Vagina (tissue), 2 donors: Measurements from ENCODE around the gene CRTC3.

Source experiments
- POLR2A ChIP-seq, 2 donors: fragments of 450-650 bp; IDR thresholded peaks; one replicate each; pipeline ENCODE4 v1.6.1; 2017; ENCODE audit warnings: antibody characterized with exemption in 2 of 2, mild to moderate bottlenecking in 2 of 2, moderate library complexity in 2 of 2
- POLR2AphosphoS5 ChIP-seq, 2 donors: sonication (generic); formaldehyde crosslinking; IDR thresholded peaks; one replicate each; pipeline ENCODE4 v1.9.0; 2017; ENCODE audit warnings: antibody characterized with exemption in 2 of 2, mild to moderate bottlenecking in 2 of 2, low read depth in 1 of 2; ENCODE audit not compliant: insufficient read depth in 1 of 2
- TF ChIP-seq, protein P1 (sequence below), 3 experiments: fragments of 450-650 bp in 2 of 3; fragments of 200-600 bp in 1 of 3; sonication (generic) in 1 of 3; IDR thresholded peaks; one replicate each; pipeline ENCODE4 v1.5.1; 2017 to 2019; ENCODE audit warnings: antibody characterized with exemption in 3 of 3, mild to moderate bottlenecking in 2 of 3, moderate library complexity in 2 of 3

GRCh38 chr15:90625037-90625436 lies 95.3 kb downstream of the CRTC3 start:
- TF ChIP-seq, protein P1, sequence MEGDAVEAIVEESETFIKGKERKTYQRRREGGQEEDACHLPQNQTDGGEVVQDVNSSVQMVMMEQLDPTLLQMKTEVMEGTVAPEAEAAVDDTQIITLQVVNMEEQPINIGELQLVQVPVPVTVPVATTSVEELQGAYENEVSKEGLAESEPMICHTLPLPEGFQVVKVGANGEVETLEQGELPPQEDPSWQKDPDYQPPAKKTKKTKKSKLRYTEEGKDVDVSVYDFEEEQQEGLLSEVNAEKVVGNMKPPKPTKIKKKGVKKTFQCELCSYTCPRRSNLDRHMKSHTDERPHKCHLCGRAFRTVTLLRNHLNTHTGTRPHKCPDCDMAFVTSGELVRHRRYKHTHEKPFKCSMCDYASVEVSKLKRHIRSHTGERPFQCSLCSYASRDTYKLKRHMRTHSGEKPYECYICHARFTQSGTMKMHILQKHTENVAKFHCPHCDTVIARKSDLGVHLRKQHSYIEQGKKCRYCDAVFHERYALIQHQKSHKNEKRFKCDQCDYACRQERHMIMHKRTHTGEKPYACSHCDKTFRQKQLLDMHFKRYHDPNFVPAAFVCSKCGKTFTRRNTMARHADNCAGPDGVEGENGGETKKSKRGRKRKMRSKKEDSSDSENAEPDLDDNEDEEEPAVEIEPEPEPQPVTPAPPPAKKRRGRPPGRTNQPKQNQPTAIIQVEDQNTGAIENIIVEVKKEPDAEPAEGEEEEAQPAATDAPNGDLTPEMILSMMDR (IDR thresholded peaks at IDR 0.05): no peak
- no peak for TF ChIP-seq POLR2A (IDR thresholded peaks at IDR 0.05)
- no peak for TF ChIP-seq POLR2AphosphoS5 (IDR thresholded peaks at IDR 0.05; ENCODE audit: insufficient read depth in 1 of 2, low read depth in 1 of 2)
